GM18498 (cell line): ENCODE data around the gene DPM1.
"Not testable (repeated sequence)": the region's sequence is repeated elsewhere in the genome, so short reads cannot be mapped to it uniquely, and the experiment has no call there.

Source experiments
- ATAC-seq: cut with Tn5 transposase; IDR thresholded peaks from one replicate; pipeline ENCODE4 v1.9.1; 2021; ENCODE audit warnings: mild to moderate bottlenecking, moderate library complexity; ENCODE audit not compliant: unreplicated experiment

The DPM1 gene

DNA sequence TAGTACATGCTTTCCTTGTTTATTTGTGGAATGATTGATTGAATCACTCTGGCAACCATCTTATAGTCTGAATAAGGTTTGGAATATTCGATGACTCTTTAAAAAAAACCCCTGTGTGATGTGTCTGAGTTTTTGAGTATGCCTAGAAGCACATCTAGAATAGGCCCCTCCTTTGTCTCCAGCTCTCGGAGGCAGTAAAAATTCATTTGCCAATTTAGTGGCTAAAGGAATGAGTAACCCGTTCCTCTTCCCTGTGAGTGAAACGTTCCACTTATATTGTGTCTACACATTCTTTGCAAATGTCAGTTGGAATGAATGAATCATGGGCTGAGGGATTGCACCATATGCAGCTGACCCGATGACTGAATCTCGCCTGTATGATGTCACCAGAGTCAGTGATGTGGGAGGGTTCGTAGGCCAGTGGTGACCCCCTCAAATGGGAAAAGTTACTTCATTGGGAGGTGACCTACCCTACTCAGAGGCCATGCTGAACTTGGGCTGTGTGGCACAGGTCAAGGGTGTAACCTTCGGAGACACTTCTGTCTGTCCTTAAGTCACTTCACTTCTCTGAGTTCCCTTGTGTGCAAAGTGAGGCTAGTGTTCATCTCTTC is 21.8 kb upstream of the DPM1 start:
- ATAC-seq: no peak

DNA sequence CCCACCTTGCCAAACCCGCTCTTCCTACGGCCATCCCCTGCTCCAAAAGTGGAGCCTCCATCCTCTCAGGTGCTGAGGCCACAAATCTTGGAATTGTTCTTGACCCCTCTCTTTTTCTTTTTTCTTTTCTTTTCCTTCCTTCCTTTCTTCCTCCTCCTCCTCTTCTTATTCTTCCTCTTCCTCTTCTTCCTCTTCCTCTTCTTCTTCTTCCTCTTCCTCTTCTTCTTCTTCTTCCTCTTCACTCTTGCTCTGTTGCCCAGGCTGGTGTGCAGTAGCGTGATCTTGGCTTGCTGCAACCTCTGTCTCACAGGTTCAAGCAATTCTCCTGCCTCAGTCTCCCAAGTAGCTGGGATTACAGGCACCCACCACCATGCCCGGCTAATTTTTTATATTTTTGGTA is 20.2 kb upstream of the DPM1 start:
- not testable (repeated sequence) for ATAC-seq

DNA sequence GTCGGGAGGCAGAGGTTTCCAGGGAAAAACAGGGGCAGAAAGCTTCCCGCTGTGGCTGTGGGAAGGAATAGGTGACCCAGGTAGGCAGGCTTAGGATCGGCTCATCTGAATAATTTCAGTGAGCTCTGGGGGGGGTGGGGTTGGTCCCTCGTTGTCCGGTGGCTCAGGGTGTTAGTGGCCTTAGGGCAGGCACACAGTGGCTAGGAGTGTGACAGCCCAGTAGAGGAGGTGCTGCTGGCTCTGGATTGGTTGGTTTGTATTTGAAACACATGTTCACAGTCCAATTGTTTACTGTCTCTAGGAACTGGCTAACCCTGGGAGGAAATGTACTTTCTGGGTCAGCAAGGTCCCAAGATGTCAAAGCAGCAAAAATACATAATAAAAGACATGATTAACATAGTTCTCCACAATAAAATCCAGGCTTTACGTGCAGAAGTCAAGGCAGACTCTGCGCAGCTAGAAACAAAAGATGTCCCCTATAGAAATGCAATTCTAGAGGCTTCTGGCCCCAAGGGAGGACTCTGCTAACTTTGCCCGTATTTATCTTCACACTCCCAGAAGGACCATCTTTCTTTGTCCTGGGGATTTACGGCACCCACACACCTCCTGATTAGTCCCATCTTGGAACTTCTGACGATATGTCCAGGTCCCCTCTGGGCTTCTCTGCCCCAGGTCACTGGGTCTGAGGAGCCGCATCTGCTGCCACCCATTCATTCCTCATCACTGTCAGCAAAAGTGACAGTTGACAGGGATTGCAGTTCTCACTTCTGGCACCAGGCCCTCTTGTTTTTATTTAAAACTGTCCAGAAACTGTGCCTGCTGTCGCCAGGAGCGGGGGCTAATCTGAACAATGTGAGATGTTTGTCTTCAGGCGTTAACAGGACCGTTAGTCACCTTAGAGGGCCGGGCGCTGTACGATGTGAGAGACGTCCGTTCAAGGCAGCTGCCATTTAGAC is 19.0 kb upstream of the DPM1 start:
- ATAC-seq: no peak

DNA sequence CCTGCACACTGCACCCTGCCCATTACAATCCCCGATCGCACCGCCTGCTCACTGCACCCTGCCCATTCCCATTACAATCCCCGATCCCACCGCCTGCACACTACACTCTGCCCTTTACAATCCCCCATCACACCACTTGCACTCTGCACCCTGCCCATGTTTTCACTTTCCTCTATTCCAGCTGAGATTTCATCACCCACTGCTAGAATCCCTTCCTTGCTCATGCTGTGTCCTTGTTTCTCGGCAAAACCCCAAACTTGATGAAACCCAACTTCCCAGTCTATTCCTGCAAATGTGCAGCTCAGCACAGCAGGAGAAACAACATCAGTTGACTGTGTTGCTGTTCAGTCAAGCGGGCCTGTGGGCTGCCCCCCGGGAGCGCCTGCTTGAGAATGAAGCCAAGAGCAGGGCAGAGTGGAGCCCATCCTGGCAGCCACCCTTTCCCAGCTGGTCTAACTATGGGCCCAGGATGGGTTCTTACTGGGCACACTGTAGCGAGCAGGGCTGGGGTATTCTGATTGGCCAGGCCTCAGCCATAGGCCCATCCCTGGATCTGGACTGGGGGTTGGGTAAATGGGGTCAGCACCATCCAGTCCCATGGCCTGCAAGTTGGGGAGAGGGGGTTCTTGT is 17.5 kb upstream of the DPM1 start:
- ATAC-seq: no peak

DNA sequence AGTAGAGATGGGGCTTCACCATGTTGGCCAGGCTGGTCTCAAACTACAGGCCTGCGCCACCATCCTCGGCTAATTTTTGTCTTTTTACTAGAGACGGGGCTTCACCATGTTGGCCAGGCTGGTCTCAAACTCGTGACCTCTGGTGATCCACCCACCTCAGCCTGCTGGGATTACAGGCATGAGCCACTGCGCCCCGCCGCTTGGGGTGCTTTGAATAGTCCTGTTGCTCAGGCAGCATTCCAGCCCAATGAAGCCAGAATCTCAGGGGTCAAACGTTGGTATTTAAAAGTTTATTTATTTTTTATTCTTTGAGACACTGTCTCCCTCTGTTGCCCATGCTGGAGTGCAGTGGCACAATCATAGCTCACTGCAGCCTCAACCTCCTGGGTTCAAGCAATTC is 11.6 kb upstream of the DPM1 start:
- ATAC-seq: no peak

DNA sequence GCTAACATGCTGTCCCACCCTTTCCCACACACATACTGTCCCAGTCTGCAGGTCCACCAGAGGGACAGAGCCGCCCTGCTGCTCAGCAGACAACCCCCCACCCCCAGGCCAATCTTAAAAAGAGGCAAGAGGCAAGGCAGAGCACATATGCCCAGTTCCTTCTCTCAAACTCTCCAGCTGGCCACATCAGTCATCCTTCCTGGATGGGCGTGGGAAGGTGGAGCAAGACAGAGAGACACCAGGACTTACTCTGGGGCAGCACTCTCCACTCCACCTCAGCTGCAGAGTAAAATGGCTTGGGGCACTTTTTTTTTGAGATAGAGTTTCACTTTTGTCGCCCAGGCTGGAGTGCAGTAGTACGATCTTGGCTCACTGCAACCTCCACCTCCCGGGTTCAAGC is 11.1 kb upstream of the DPM1 start:
- ATAC-seq: no peak

DNA sequence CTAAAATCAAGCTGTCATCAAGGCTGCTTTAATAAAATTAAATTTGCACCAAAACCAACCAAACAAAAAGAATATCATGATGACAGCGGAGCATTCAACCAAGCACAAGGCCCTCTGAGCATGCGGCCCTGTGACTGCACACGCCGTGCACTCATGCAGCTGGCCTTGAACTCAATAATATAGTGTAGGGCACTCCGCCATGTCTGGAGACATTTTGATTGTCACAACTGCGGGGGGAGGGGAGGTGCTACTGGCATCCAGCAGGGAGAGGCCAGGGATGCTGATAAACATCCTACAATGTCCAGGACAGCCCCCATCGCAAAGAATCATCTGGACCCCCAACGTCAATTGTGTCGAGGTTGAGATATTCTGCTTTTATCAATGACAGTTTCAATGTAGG is 10.0 kb upstream of the DPM1 start:
- no peak for ATAC-seq

DNA sequence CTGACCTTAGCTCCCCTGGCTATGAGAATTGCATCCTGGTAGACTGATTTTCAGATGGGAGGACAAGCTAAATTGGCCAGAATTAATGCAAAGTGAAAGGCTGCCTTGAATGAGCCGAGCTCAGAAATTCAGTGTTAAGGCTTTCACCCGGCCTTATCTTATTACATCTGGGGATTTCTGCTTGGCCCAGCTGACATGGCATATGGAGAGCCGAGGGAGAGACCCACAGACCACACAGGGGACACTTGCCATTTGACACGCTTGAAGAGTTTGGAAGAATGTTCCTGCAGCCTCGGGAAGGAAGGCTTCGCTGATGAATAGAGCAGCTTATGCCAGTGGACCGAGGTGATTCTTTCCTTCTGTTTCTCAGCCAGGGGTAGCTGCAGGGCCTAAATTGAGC is 9.3 kb upstream of the DPM1 start:
- no peak for ATAC-seq

DNA sequence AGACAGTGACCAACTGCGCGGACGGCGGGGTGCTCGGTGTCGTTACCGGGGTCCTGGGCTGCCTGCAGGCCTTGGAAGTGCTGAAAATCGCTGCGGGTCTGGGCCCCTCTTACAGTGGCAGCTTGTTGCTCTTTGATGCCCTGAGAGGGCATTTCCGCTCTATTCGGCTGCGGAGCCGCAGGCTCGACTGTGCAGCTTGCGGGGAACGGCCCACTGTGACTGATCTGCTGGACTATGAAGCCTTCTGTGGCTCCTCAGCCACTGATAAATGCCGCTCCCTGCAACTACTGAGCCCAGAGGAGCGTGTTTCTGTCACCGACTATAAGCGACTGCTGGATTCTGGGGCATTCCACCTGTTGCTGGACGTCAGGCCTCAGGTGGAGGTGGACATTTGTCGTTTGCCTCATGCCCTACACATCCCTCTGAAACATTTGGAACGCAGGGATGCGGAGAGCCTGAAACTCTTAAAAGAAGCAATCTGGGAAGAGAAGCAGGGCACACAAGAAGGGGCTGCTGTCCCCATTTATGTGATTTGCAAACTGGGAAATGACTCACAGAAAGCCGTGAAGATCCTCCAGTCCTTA is 1.3 kb upstream of the DPM1 start:
- ATAC-seq: no peak

DNA sequence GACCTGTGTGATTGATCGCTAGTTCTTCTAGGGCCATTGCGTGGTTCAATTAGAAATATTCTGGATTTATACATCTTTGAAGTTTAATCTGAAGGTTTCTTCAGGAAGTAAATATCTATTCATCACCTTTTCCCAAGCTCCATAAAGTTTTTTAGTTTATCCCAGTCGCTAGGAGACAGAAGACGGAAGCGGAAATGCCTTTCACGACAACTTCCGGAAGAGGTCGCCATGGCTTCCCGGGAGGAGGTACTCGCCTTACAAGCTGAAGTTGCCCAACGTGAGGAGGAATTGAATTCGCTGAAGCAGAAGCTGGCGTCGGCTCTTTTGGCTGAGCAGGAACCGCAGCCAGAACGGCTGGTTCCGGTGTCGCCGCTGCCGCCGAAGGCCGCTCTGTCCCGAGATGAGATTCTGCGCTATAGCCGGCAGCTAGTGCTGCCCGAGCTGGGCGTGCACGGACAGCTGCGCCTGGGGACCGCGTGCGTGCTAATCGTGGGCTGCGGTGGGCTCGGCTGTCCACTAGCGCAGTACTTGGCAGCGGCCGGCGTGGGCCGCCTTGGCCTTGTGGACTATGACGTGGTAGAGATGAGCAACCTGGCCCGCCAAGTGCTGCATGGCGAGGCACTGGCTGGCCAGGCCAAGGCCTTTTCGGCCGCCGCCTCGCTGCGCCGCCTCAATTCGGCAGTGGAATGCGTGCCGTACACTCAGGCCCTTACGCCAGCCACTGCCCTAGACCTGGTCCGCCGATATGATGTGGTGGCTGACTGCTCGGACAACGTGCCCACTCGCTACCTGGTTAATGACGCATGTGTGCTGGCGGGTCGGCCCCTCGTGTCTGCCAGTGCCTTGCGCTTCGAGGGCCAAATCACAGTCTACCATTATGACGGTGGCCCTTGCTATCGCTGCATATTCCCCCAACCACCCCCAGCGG is 547 bp upstream of the DPM1 start, which contains the start of gene MOCS3:
Gene MOCS3, plus strand, starts transcription at position 204 of the 928 bp plus-strand sequence. Its CDS starts 25 bp downstream, at position 229.
- peak; percentile 86 for ATAC-seq

DNA sequence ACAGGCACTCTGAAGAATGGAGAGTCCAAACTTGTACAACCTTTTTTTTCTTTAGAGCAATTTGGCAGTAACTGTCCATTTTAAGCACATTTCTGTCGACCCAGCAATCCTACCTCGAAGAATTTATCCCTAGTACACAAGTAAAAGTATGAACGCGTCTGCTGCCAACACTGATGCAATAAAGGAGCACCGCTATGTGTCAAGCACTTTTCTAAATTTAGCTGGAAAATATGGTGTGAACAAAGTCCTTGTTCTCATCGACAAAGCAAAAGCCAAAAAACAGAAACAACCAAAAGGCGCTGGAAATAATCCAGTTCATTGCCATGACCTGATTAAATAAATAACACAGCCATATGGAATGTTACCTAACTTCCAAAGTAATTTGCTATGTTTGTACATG is 1.1 kb downstream of the DPM1 start:
- no peak for ATAC-seq

DNA sequence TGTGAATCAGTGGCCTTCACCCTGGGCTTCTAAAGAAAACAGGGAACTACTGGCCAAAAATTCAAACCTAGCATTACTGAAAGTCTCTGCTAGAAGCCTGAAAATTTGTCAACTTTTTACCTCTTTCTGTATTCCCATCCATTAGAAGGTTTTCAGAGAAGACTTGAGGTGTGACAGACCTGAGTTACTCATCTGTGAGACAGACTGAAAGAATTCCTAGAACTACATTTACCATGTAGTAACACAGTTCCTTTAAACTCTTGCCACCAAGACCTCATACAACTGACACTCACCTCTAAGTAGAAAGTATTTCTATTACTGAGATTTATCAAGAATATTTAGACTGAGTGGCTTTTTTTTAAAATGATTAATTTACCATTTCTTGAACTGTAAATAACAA is 4.5 kb downstream of the DPM1 start:
- ATAC-seq: no peak

DNA sequence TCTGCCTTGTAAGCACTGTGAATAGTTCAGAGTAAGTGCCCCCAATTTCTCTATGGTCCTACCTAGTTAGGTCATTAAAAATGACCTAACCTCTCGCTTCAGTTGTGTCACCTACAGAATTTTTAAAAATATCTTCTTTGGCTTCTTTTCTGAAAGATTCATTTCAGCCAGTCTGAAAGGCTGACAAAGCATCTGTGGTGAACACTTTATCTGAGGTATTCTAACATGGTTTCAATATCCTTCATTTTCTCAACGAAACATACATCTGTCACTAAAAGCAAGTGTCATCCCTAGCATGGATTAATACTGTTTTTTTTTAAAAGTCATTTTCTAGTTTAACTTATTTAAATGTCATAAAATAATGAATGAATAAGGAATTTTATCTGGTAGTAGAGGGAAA is 5.1 kb downstream of the DPM1 start:
- no peak for ATAC-seq

DNA sequence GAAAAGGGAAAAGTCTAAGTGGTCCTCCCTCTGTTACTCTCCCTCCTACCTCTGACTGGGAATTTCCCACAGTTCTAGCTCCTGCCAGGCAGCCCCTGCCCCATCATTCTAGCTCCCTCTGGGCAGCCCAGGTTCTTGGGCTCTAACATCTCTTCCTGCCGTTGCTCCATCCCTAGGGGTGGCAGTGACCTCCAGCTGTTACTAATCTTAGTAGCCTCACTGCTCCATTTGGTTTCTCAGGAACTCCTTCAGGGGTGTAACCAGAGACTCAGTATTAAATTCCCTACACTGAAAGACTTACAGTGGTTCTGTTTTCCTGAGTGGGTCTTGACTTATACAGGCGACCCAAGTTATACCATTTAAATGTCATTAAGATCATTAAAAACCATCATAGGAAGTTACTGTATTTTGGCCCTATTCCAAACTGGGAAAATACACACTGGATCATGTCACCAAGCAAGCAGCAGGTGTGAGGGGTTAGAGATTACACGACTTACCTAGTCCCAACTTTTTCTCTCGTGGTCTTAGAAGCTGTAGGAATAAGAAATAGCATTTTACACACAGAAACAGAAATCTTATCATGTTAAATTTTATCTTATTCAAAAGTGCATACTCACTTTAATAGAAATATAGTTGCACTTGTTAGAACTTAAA is 10.1 kb downstream of the DPM1 start:
- ATAC-seq: no peak

DNA sequence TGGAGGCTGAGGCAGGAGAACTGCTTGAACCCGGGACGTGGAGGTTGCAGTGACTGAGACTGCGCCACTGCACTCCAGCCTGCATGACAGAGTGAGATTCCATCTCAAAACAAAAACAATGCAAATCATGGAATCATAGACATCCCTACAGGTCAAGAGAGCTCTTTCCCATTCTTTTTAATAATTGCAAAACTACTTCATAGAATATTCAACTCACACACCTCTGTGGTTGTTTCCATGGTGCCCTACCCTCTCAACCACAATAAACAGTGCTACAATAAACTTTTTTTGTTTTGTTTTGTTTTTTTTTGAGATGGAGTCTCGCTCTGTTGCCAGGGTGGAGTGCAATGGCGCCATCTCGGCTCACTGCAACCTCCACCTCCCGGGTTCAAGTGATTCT is 15.3 kb downstream of the DPM1 start:
- no peak for ATAC-seq

DNA sequence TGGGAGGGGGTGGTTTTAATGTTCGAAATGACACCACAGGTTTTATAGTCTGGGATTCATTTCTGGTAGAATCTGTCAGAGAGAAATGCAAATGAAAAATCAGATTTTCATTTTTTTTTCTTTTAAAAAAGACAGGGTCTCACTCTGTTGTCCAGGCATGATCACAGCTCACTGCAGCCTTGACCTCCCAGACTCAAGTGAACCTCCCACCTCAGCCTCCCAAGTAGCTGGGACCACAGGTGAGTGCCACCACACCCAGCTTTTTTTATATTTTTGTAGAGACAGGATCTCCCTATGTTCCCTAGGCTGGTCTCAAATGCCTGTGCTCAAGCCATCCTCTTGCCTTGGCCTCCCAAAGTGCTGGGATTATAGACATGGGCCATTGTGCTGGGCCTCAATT is 24.7 kb downstream of the DPM1 start:
- no peak for ATAC-seq

DNA sequence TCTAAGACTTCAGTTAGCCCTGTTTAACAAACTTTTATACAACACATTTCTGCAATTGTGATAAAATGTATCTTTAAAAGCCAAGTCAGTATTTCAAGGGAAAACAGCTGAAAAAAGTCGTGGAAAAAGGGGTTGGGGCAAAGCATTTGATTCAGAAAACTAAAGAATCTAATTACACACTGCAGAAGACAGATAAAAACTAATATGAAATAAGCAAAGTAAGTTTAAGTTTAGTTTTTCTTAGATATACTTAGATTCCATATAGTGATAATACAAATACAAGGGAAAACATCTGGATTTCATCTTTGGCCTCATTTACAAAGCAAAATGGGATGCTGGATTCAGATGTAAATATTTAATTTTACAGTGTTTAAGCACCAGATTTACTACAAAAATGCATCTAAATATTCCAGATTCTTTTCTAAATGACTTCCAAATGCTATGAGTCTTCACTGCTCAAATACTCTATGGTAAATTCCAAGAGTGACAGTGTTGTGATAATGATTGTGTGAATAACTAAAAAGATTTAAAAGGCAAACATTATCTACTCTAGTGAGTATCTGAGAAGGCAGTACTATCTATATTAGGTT is 25.5 kb downstream of the DPM1 start:
- no peak for ATAC-seq

DNA sequence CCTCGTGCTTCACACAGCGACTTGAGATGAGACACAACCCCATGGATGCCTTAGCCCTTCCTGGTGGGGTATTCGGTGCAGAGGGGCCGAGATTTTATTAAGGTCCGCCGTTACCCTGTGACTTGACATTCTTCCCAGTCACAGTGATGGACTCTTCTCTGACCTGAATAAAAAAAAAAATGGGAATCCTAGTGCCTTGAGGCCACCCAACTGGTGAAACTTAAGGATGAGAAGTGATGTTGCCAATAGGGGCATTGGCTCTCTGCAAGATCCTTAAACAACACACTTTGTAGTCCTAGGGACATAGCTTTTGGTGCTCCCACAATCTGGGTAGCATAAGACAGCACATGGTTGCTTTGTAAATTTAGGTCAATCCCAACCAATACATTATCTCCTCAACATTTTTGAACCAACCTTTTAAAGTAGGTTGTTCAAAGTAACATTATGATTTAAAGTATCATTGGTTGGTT is 26.3 kb downstream of the DPM1 start:
- ATAC-seq: no peak

DNA sequence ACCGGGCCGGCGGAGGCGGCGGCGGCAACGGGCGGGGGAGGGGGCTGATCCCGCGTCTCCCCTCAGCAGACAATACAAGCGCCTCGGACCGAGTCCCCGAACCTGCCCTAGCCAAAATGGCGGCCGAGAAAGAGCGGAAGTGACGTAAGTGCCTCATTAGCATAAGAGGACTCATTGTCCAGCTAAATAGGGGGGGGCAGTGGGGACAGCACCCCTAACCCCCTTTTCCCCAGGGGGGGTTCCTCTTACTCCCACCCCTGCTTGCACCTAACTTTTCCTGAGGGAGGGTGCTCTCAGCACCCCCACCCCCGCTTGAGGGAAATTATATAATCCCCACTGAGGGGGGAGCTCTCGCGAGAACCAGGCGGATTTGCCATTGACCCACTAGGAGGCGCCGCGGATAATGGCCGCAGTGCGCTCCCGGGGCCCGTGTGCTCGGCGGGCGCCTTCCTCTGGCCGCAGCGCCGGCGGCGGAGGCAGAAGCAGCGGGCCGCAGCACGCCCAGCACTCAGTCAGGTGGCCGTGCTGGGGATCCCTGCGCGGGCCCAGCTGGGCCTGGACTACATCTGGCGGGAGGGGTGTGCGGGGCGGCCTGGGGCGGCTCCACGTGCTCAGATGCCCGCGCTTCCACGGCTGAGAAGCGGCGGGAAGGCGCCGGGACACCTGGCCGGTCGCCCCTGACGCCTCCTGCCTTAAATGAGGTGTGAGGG is 26.9 kb downstream of the DPM1 start, which contains the start of gene ADNP:
Gene ADNP, minus strand, starts transcription at position 132 of the 710 bp plus-strand sequence. CDS start 27,441 bp downstream, outside the sequence.
- peak; percentile 69 for ATAC-seq
